Measurements from ENCODE around the gene ASIC2. TPM values are rescaled to one million over a fixed set of nuclear protein-coding genes. Genes with fewer than 3 reads are reported as not detected.
A peak's percentile ranks its signal among the peaks of the same experiment; 100 is the strongest.

Gene ASIC2
- total RNA-seq, 1 donor from 2014 or later = 0.36 TPM

- no peak for DNase-seq (ENCODE audit: low read depth)
- Histone ChIP-seq H3K9me3 (ENCODE audit: insufficient read depth, low read depth, low read length) (no peaks in the 10 kb centered on the region), H2AFZ (ENCODE audit: low read depth, low read length) (no peak overlapping the region), H3K4me2 (ENCODE audit: low read length) (no peak overlapping the region), H3K36me3 (ENCODE audit: insufficient read depth, low read length) (no peaks in the 10 kb centered on the region), H3K27me3 (ENCODE audit: insufficient read depth, low read length) (peaks cover 4% of the 10 kb centered on the region), H3K79me2 (ENCODE audit: insufficient read depth, low read length) (no peaks in the 10 kb centered on the region), H3K9ac (ENCODE audit: low read length) (no peak overlapping the region), H4K20me1 (ENCODE audit: insufficient read depth, low read length) (no peaks in the 10 kb centered on the region), H3K4me3 (ENCODE audit: insufficient read depth, low read depth, low read length) (no peak overlapping the region), H3K27ac (ENCODE audit: low read depth, low read length) (no peak overlapping the region), H3K4me1 (ENCODE audit: insufficient read depth, low read length) (no peaks in the 10 kb centered on the region)
- H3K36me3 Mint-ChIP-seq (ENCODE audit: low read depth, unreplicated experiment) = no peaks in the 10 kb centered on the region
- H3K9me3 Mint-ChIP-seq (ENCODE audit: unreplicated experiment) = peaks cover 4% of the 10 kb centered on the region
- H3K27ac Mint-ChIP-seq (ENCODE audit: unreplicated experiment) = no peak overlapping the region
- H3K4me3 Mint-ChIP-seq (ENCODE audit: unreplicated experiment) = no peak overlapping the region
- H3K27me3 Mint-ChIP-seq (ENCODE audit: low read depth, unreplicated experiment) = peaks cover 28% of the 10 kb centered on the region
- no peak for FAIRE-seq
- H3K4me1 Mint-ChIP-seq (ENCODE audit: low read depth, unreplicated experiment) = peaks cover 5% of the 10 kb centered on the region
- no peak for TF ChIP-seq EZH2 (IDR thresholded peaks at IDR 0.05; ENCODE audit: insufficient read depth, low read length)
- TF ChIP-seq, protein P1, sequence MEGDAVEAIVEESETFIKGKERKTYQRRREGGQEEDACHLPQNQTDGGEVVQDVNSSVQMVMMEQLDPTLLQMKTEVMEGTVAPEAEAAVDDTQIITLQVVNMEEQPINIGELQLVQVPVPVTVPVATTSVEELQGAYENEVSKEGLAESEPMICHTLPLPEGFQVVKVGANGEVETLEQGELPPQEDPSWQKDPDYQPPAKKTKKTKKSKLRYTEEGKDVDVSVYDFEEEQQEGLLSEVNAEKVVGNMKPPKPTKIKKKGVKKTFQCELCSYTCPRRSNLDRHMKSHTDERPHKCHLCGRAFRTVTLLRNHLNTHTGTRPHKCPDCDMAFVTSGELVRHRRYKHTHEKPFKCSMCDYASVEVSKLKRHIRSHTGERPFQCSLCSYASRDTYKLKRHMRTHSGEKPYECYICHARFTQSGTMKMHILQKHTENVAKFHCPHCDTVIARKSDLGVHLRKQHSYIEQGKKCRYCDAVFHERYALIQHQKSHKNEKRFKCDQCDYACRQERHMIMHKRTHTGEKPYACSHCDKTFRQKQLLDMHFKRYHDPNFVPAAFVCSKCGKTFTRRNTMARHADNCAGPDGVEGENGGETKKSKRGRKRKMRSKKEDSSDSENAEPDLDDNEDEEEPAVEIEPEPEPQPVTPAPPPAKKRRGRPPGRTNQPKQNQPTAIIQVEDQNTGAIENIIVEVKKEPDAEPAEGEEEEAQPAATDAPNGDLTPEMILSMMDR (IDR thresholded peaks at IDR 0.05; ENCODE audit: insufficient read depth, low read depth, low read length) = no peak
Observed at GRCh38 chr17:33050611-33051140, 242.4 kb downstream of the ASIC2 start.

- no peak overlapping the region for H3K9ac ChIP-seq (ENCODE audit: low read length)
- no peaks in the 10 kb centered on the region for H3K36me3 ChIP-seq (ENCODE audit: insufficient read depth, low read length)
- TF ChIP-seq EZH2 (IDR thresholded peaks at IDR 0.05; ENCODE audit: insufficient read depth, low read length) = no peak
- TF ChIP-seq, protein P1 (IDR thresholded peaks at IDR 0.05; ENCODE audit: insufficient read depth, low read depth, low read length) = peak; percentile 80
- Mint-ChIP-seq H3K9me3 (ENCODE audit: unreplicated experiment) (peaks cover 4% of the 10 kb centered on the region), H3K36me3 (ENCODE audit: low read depth, unreplicated experiment) (no peaks in the 10 kb centered on the region), H3K27ac (ENCODE audit: unreplicated experiment) (no peak overlapping the region), H3K4me3 (ENCODE audit: unreplicated experiment) (no peak overlapping the region), H3K4me1 (ENCODE audit: low read depth, unreplicated experiment) (no peaks in the 10 kb centered on the region), H3K27me3 (ENCODE audit: low read depth, unreplicated experiment) (peaks cover 34% of the 10 kb centered on the region)
- H3K27ac ChIP-seq (ENCODE audit: low read depth, low read length) = no peak overlapping the region
- no peak overlapping the region for H2AFZ ChIP-seq (ENCODE audit: low read depth, low read length)
- no peak overlapping the region for H3K4me3 ChIP-seq (ENCODE audit: insufficient read depth, low read depth, low read length)
- peaks cover 4% of the 10 kb centered on the region for H3K27me3 ChIP-seq (ENCODE audit: insufficient read depth, low read length)
- H3K4me2 ChIP-seq (ENCODE audit: low read length) = no peak overlapping the region
- DNase-seq (ENCODE audit: low read depth) (peak; percentile 8), FAIRE-seq (no peak)
- H3K9me3 ChIP-seq (ENCODE audit: insufficient read depth, low read depth, low read length) = no peaks in the 10 kb centered on the region
- H3K79me2 ChIP-seq (ENCODE audit: insufficient read depth, low read length) = no peaks in the 10 kb centered on the region
- H3K4me1 ChIP-seq (ENCODE audit: insufficient read depth, low read length) = no peaks in the 10 kb centered on the region
- H4K20me1 ChIP-seq (ENCODE audit: insufficient read depth, low read length) = no peaks in the 10 kb centered on the region
Observed at GRCh38 chr17:33049781-33050414, 243.2 kb downstream of the ASIC2 start.

Measured in astrocyte (in vitro differentiated cells and primary cell).